ENCODE results near the gene OTOP3.

GRCh38 chr17:74928786-74929185 lies 6.9 kb upstream of the OTOP3 start:
- no peak for TF ChIP-seq POLR2AphosphoS5 (IDR thresholded peaks at IDR 0.05; ENCODE audit: low read depth, low read length)
- no peak for TF ChIP-seq POLR2A (IDR thresholded peaks at IDR 0.05; ENCODE audit: low read depth, low read length)
